HG02571 (cell line): ENCODE results near the gene POPDC3.
"Not testable (repeated sequence)": the region's sequence is repeated elsewhere in the genome, so short reads cannot be mapped to it uniquely, and the experiment has no call there.

Experiments used
- ATAC-seq: cut with Tn5 transposase; IDR thresholded peaks from one replicate; pipeline ENCODE4 v1.9.1; 2021; ENCODE audit warnings: mild to moderate bottlenecking, moderate library complexity; ENCODE audit not compliant: unreplicated experiment

The POPDC3 gene

GRCh38 chr6:105179244-105180065 is at the start of gene POPDC3:
Gene POPDC3, minus strand, starts transcription at chr6:105180014. Its CDS starts 18,105 bp downstream, at chr6:105161909.
- ATAC-seq = no peak

GRCh38 chr6:105227295-105227767 is 47.5 kb upstream of the POPDC3 start:
- no peak for ATAC-seq

- ATAC-seq = no peak
Observed at GRCh38 chr6:105226598-105227294, 46.9 kb upstream of the POPDC3 start.

GRCh38 chr6:105223242-105223641 is 43.4 kb upstream of the POPDC3 start:
- no peak for ATAC-seq

GRCh38 chr6:105221219-105221618 is 41.4 kb upstream of the POPDC3 start:
- not testable (repeated sequence) for ATAC-seq

GRCh38 chr6:105220186-105220585 is 40.4 kb upstream of the POPDC3 start:
- no peak for ATAC-seq

- not testable (repeated sequence) for ATAC-seq
Observed at GRCh38 chr6:105219218-105219617, 39.4 kb upstream of the POPDC3 start.

- ATAC-seq = no peak
Observed at GRCh38 chr6:105215506-105215905, 35.7 kb upstream of the POPDC3 start.

GRCh38 chr6:105214668-105215067 is 34.9 kb upstream of the POPDC3 start:
- ATAC-seq = no peak

GRCh38 chr6:105213272-105213671 is 33.5 kb upstream of the POPDC3 start:
- no peak for ATAC-seq

- ATAC-seq = no peak
Observed at GRCh38 chr6:105212587-105212986, 32.8 kb upstream of the POPDC3 start.

GRCh38 chr6:105211831-105212230 is 32.0 kb upstream of the POPDC3 start:
- ATAC-seq = no peak

GRCh38 chr6:105210932-105211531 is 31.2 kb upstream of the POPDC3 start:
- no peak for ATAC-seq

GRCh38 chr6:105209950-105210706 is 30.3 kb upstream of the POPDC3 start:
- no peak for ATAC-seq

- ATAC-seq = no peak
Observed at GRCh38 chr6:105207524-105208269, 27.9 kb upstream of the POPDC3 start.

GRCh38 chr6:105204768-105205167 is 25.0 kb upstream of the POPDC3 start:
- ATAC-seq = no peak

- ATAC-seq = no peak
Observed at GRCh38 chr6:105204331-105204730, 24.5 kb upstream of the POPDC3 start.

- ATAC-seq = no peak
Observed at GRCh38 chr6:105202486-105202885, 22.7 kb upstream of the POPDC3 start.

- ATAC-seq = no peak
Observed at GRCh38 chr6:105200133-105200730, 20.4 kb upstream of the POPDC3 start.

- no peak for ATAC-seq
Observed at GRCh38 chr6:105199711-105200110, 19.9 kb upstream of the POPDC3 start.
